Neural progenitor cell (in vitro differentiated cells): ENCODE data around the gene CANT1.

Experiments used
- CTCF ChIP-seq: fragments of 200-600 bp; sonication (generic); IDR thresholded peaks from 2 replicates; pipeline ENCODE4 v1.5.1; 2017; ENCODE audit warnings: antibody characterized with exemption, mild to moderate bottlenecking
- EZH2 ChIP-seq: fragments of 200-600 bp; sonication (generic); IDR thresholded peaks from 2 replicates; pipeline ENCODE4 v1.6.1; 2017; ENCODE audit warnings: antibody characterized with exemption, mild to moderate bottlenecking, moderate library complexity
- EZH2phosphoT487 ChIP-seq: fragments of 200-600 bp; sonication (generic); IDR thresholded peaks from 2 replicates; pipeline ENCODE4 v1.6.1; 2017; ENCODE audit warnings: antibody characterized with exemption

GRCh38 chr17:79041723-79042420 lies 32.3 kb upstream of the CANT1 start:
- TF ChIP-seq CTCF (no peak), EZH2phosphoT487 (no peak), EZH2 (no peak)
